ENCODE results near the gene AACS.
A peak's percentile ranks its signal among the peaks of the same experiment; 100 is the strongest.

The AACS gene

DNA sequence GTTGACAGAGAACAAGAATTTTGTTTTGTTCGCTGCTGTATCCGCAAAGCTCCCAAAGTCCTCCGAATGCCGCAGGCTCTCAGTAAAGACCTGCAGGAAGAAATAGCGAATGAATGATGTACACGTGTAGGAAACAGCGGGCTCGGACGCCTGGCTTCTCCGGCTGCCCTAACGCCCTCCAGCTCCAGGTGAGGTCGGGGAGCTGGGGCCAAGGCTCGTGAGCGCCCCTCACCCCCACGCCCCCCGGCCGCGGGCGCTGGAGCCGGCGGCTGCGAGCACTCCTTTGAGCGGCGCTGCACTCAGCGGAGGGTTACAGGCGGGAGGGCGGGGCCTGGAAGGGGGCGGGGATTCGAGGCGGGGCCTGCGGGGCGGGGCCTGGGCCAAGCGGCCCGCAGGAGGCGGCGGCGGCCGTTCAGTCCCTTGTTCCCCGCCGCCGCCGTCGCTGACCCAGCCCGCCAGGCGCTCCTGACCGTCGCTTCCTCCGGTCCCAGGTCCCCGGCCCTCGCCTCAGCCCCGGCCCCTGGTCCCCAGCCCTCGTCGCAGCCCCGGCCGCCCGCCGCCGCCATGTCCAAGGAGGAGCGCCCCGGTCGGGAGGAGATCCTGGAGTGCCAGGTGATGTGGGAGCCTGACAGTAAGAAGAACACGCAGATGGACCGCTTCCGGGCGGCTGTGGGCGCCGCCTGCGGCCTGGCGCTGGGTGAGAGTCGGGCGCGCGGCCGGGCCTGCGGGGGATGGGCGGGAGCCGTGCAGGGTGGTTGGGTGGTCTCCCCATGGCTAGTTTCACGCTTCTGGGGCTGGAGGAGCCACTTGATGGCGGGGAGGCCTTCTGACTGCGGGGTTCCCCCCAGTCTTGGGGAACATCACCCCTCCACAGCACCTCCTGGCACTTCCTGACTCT lies at the start of gene AACS:
Gene AACS, plus strand, starts transcription at position 415 of the 898 bp plus-strand sequence. Its CDS starts 150 bp downstream, at position 565.
- Histone ChIP-seq H3K4me1 (peaks cover 17 to 28% (median 22%) of the 10 kb centered on the region in 10 experiments), H3K36me3 (peaks cover 0 to 4% (median 0%) of the 10 kb centered on the region in 11 experiments; a peak in 1 of 22 replicates), H3K4me2 (peak within 1 kb of the TSS; percentile 94 to 100 (median 99)), H3K9ac (peak within 1 kb of the TSS; percentile 79 to 91 (median 85)), H3K27ac (peak within 1 kb of the TSS in 10 of 11 experiments; percentile 54 to 80 (median 75); a peak in 21 of 22 replicates), H3K4me3 (peak within 1 kb of the TSS; percentile 73 to 94 (median 82)), H4K20me1 (peaks cover 0 to 39% (median 11%) of the 10 kb centered on the region in 11 experiments; a peak in 11 of 22 replicates), H3K9me3 (replicated peaks in 1 of 11) (peaks cover 14 to 23% (median 19%) of the 10 kb centered on the region in 11 experiments), H3K27me3 (peaks cover 0 to 8% (median 0%) of the 10 kb centered on the region in 11 experiments; a peak in 7 of 22 replicates)
- no peak for TF ChIP-seq Cebpa-rat (IDR thresholded peaks at IDR 0.05)

DNA sequence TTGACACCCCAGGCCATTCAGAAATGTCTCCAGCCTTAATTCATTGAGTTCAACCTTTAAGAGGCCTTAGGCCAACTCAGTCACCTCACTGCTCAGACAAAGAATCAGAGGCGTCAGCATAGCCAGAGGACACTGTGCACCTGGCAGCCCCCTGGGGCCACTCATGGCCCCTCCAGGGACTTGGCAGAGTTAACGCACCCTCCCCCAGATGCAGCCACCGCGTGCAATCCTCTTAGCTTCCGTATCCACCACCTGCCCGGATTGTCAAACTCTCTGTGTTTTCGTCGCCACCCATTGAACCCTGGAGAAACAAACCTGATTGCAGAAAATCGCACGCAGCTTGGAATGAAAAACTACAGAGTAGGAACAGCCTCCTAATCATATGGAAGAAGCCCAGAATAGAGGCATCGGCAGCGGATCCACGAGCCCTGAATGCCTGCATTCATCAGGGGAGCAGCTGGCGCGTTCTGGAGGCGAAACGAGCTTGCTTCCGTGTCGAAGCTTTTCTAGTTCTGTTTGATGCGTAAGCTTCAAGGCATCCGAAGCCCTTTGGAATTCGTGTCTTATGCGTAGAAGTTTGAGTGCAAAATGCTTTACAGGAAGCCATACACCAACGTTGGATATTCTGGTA lies 49.4 kb upstream of the AACS start:
- no peak overlapping the region for H3K27ac ChIP-seq
- peaks cover 0 to 9% (median 4%) of the 10 kb centered on the region in 11 experiments; a peak in 7 of 22 replicates for H3K9me3 ChIP-seq (replicated peaks in 1 of 11)
- no peak overlapping the region for H3K4me3 ChIP-seq
- H3K27me3 ChIP-seq = no peaks in the 10 kb centered on the region
- peaks cover 31 to 97% (median 89%) of the 10 kb centered on the region in 11 experiments for H3K36me3 ChIP-seq
- TF ChIP-seq Cebpa-rat (IDR thresholded peaks at IDR 0.05) = no peak
- H3K9ac ChIP-seq = no peak overlapping the region
- H4K20me1 ChIP-seq = peaks cover 0 to 41% (median 14%) of the 10 kb centered on the region in 11 experiments; a peak in 15 of 22 replicates
- peaks cover 0 to 18% (median 1%) of the 10 kb centered on the region in 10 experiments; a peak in 7 of 20 replicates for H3K4me1 ChIP-seq
- peak overlapping the region in 1 of 11 experiments; percentile 13; a peak in 1 of 22 replicates for H3K4me2 ChIP-seq

GRCh38 chr12:125017801-125018200 lies 47.4 kb upstream of the AACS start:
- H4K20me1 ChIP-seq = peaks cover 0 to 24% (median 0%) of the 10 kb centered on the region in 11 experiments; a peak in 7 of 22 replicates
- peaks cover 30 to 97% (median 89%) of the 10 kb centered on the region in 11 experiments for H3K36me3 ChIP-seq
- peaks cover 0 to 18% (median 4%) of the 10 kb centered on the region in 10 experiments; a peak in 7 of 20 replicates for H3K4me1 ChIP-seq
- H3K9ac ChIP-seq = no peak overlapping the region
- H3K9me3 ChIP-seq (replicated peaks in 1 of 11) = peaks cover 0 to 26% (median 19%) of the 10 kb centered on the region in 11 experiments; a peak in 18 of 22 replicates
- TF ChIP-seq Cebpa-rat (IDR thresholded peaks at IDR 0.05) = no peak
- no peak overlapping the region for H3K4me2 ChIP-seq
- no peak overlapping the region for H3K27ac ChIP-seq
- no peaks in the 10 kb centered on the region for H3K27me3 ChIP-seq
- no peak overlapping the region for H3K4me3 ChIP-seq

GRCh38 chr12:125018356-125018755 lies 46.9 kb upstream of the AACS start:
- no peak for TF ChIP-seq Cebpa-rat (IDR thresholded peaks at IDR 0.05)
- Histone ChIP-seq H4K20me1 (peaks cover 0 to 20% (median 0%) of the 10 kb centered on the region in 11 experiments; a peak in 5 of 22 replicates), H3K27me3 (no peaks in the 10 kb centered on the region), H3K4me1 (peaks cover 0 to 18% (median 4%) of the 10 kb centered on the region in 10 experiments; a peak in 7 of 20 replicates), H3K9ac (no peak overlapping the region), H3K4me2 (no peak overlapping the region), H3K36me3 (peaks cover 28 to 97% (median 89%) of the 10 kb centered on the region in 11 experiments), H3K4me3 (no peak overlapping the region), H3K9me3 (replicated peaks in 1 of 11) (peaks cover 5 to 30% (median 24%) of the 10 kb centered on the region in 11 experiments; a peak in 18 of 22 replicates), H3K27ac (no peak overlapping the region)

DNA sequence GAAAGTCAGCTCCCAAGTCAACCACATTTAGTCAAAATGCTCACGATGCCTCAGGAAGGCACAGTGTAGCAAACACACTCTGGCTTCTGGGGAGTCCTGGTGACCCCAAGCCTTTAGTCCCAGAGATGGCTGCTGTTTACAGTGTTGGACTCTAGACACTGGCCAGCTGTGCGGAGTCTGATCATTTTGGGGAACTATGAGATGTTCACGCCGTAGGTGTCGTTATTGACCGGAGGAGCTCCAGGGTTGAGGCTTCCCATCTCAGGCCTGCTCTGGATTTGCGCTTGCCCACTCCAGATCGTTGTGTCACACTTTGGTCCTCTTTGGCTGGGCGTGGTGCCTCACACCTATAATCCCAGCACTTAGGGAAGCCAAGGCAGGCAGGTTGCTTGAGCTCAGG lies 44.1 kb upstream of the AACS start:
- peaks cover 0 to 4% (median 0%) of the 10 kb centered on the region in 10 experiments; a peak in 4 of 20 replicates for H3K4me1 ChIP-seq
- no peaks in the 10 kb centered on the region for H3K27me3 ChIP-seq
- peaks cover 6 to 30% (median 24%) of the 10 kb centered on the region in 11 experiments; a peak in 18 of 22 replicates for H3K9me3 ChIP-seq (replicated peaks in 1 of 11)
- H4K20me1 ChIP-seq = 0 out of 22 replicates have a peak, but pooled peaks cover 0 to 5% (median 0%) of the 10 kb centered on the region in 11 experiments
- H3K4me3 ChIP-seq = no peak overlapping the region
- no peak overlapping the region for H3K9ac ChIP-seq
- no peak overlapping the region for H3K4me2 ChIP-seq
- H3K27ac ChIP-seq = no peak overlapping the region
- TF ChIP-seq Cebpa-rat (IDR thresholded peaks at IDR 0.05) = no peak
- H3K36me3 ChIP-seq = peaks cover 18 to 97% (median 85%) of the 10 kb centered on the region in 11 experiments; a peak in 21 of 22 replicates

- Histone ChIP-seq H4K20me1 (0 out of 22 replicates have a peak, but pooled peaks cover 0 to 5% (median 0%) of the 10 kb centered on the region in 11 experiments), H3K27ac (no peak overlapping the region), H3K4me2 (no peak overlapping the region), H3K9ac (no peak overlapping the region), H3K9me3 (replicated peaks in 1 of 11) (peaks cover 6 to 30% (median 24%) of the 10 kb centered on the region in 11 experiments; a peak in 18 of 22 replicates), H3K4me3 (no peak overlapping the region), H3K36me3 (peaks cover 18 to 100% (median 90%) of the 10 kb centered on the region in 11 experiments; a peak in 21 of 22 replicates), H3K27me3 (no peaks in the 10 kb centered on the region), H3K4me1 (peaks cover 0 to 8% (median 0%) of the 10 kb centered on the region in 10 experiments; a peak in 3 of 20 replicates)
- no peak for TF ChIP-seq Cebpa-rat (IDR thresholded peaks at IDR 0.05)
Observed at GRCh38 chr12:125021771-125022170, 43.5 kb upstream of the AACS start.

DNA sequence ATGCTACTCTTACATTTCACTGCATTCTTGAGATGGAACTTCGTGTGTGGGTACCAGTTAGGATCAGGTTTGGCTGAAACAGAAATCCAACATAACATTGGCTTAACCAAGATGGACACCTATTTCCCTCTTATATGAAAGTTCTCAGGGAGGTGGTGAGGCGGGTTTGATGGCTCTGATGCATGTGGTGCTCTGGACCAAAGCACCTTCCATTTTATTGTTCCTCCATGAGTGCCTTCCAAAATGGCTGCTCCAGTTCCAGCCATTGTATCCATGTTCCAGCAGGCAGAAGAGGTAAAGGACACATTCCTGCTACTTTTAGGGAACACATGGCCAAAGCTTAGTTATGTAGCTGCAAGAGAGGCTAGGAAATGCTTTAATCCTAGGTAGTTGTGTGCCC lies 42.2 kb upstream of the AACS start:
- Histone ChIP-seq H3K4me3 (no peak overlapping the region), H3K9me3 (replicated peaks in 1 of 11) (peaks cover 6 to 30% (median 24%) of the 10 kb centered on the region in 11 experiments; a peak in 18 of 22 replicates), H4K20me1 (0 out of 22 replicates have a peak, but pooled peaks cover 0 to 5% (median 0%) of the 10 kb centered on the region in 11 experiments), H3K27ac (no peak overlapping the region), H3K36me3 (peaks cover 13 to 98% (median 83%) of the 10 kb centered on the region in 11 experiments; a peak in 21 of 22 replicates), H3K4me2 (no peak overlapping the region), H3K4me1 (peaks cover 0 to 8% (median 0%) of the 10 kb centered on the region in 10 experiments; a peak in 3 of 20 replicates), H3K9ac (no peak overlapping the region), H3K27me3 (no peaks in the 10 kb centered on the region)
- TF ChIP-seq Cebpa-rat (IDR thresholded peaks at IDR 0.05) = no peak

DNA sequence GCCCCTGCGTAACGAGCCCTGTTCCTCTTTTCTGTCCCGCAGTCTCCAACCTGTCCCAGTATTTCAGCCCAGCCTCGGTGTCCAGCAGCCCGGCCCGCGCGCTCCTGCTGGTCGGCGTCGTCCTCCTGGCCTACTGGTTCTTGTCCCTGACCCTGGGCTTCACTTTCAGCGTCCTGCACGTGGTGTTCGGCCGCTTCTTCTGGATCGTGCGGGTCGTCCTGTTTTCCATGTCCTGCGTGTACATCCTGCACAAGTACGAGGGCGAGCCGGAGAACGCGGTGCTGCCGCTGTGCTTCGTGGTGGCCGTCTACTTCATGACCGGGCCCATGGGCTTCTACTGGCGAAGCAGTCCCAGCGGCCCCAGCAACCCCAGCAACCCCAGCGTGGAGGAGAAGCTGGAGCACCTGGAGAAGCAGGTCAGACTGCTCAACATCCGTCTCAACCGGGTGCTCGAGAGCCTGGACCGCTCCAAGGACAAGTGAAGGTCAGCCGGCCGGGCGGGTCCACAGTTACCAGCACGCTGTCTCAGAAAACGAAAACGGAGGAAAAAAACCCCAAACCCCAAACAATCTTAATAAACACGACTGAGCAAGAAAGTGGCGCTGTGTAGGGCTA lies 40.2 kb upstream of the AACS start:
- Histone ChIP-seq H3K27ac (peak overlapping the region in 1 of 11 experiments; percentile 5; a peak in 1 of 22 replicates), H3K9ac (no peak overlapping the region), H3K36me3 (peaks cover 6 to 94% (median 70%) of the 10 kb centered on the region in 11 experiments; a peak in 20 of 22 replicates), H3K4me2 (no peak overlapping the region), H3K27me3 (no peaks in the 10 kb centered on the region), H3K9me3 (replicated peaks in 1 of 11) (peaks cover 6 to 30% (median 24%) of the 10 kb centered on the region in 11 experiments; a peak in 18 of 22 replicates), H3K4me3 (no peak overlapping the region), H3K4me1 (peaks cover 0 to 11% (median 0%) of the 10 kb centered on the region in 10 experiments; a peak in 3 of 20 replicates), H4K20me1 (peaks cover 0 to 5% (median 0%) of the 10 kb centered on the region in 11 experiments; a peak in 2 of 22 replicates)
- TF ChIP-seq Cebpa-rat (IDR thresholded peaks at IDR 0.05) = no peak

Data from BLaER1 treated with 17β-estradiol and CSF1 and Interleukin-3, amounts not matched to agents 10 nM and 100 nM (cell line).